OCI-LY7 (cell line): Measurements from ENCODE around the gene USP37.

Experiments used
- EZH2phosphoT487 ChIP-seq: fragments of 200-600 bp; sonication (generic); IDR thresholded peaks from 2 replicates; pipeline ENCODE4 v1.6.1; 2018; ENCODE audit warnings: low read depth, borderline replicate concordance, mild to moderate bottlenecking, mixed run types, antibody characterized with exemption, low read length, moderate library complexity, mixed read lengths
- TF ChIP-seq, protein P1 (sequence below): fragments of 200-600 bp; sonication (generic); conservative IDR thresholded peaks from 2 replicates; pipeline ENCODE4 v1.5.1; 2014; ENCODE audit warnings: mild to moderate bottlenecking, antibody characterized with exemption, low read length, moderate library complexity, mixed read lengths

DNA sequence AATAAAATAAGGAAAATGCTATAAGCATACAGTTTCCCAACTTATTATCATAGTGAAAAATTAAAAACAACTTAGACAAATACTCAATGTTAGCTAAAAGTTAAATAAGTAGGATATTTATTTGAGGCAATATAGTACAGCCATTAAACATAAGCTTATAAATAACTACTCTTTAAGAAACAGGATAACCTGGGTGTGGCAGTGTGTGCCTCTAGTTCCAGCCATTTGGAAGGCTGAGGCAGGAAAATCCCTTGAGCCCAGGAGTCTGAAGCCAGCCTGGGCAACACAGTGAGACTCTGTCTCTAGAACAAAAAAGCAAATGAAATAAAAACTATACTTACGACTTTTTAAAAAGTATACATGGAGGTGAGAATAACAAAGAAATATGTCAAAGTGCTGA lies 109.6 kb downstream of the USP37 start:
- TF ChIP-seq, protein P1, sequence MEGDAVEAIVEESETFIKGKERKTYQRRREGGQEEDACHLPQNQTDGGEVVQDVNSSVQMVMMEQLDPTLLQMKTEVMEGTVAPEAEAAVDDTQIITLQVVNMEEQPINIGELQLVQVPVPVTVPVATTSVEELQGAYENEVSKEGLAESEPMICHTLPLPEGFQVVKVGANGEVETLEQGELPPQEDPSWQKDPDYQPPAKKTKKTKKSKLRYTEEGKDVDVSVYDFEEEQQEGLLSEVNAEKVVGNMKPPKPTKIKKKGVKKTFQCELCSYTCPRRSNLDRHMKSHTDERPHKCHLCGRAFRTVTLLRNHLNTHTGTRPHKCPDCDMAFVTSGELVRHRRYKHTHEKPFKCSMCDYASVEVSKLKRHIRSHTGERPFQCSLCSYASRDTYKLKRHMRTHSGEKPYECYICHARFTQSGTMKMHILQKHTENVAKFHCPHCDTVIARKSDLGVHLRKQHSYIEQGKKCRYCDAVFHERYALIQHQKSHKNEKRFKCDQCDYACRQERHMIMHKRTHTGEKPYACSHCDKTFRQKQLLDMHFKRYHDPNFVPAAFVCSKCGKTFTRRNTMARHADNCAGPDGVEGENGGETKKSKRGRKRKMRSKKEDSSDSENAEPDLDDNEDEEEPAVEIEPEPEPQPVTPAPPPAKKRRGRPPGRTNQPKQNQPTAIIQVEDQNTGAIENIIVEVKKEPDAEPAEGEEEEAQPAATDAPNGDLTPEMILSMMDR = no peak
- no peak for TF ChIP-seq EZH2phosphoT487
